Islet precursor cell (in vitro differentiated cells): Measurements from ENCODE around the gene ITGB1.
"Not testable (repeated sequence)": the region's sequence is repeated elsewhere in the genome, so short reads cannot be mapped to it uniquely, and the experiment has no call there.

Experiments
- DNase-seq: peaks from one replicate; pipeline ENCODE4 v3.0.0-alpha.2; 2018

Gene ITGB1

GRCh38 chr10:32980242-32980557 is 22.2 kb upstream of the ITGB1 start:
- DNase-seq = no peak

GRCh38 chr10:32979719-32980118 is 21.7 kb upstream of the ITGB1 start:
- DNase-seq = not testable (repeated sequence)

- no peak for DNase-seq
Observed at GRCh38 chr10:32979041-32979440, 21.0 kb upstream of the ITGB1 start.

GRCh38 chr10:32977846-32978809 is 20.1 kb upstream of the ITGB1 start:
- not testable (repeated sequence) for DNase-seq

GRCh38 chr10:32976338-32976737 is 18.3 kb upstream of the ITGB1 start:
- DNase-seq = no peak

GRCh38 chr10:32972929-32973328 is 14.9 kb upstream of the ITGB1 start:
- no peak for DNase-seq

GRCh38 chr10:32972460-32972859 is 14.4 kb upstream of the ITGB1 start:
- DNase-seq = no peak

GRCh38 chr10:32971536-32972091 is 13.6 kb upstream of the ITGB1 start:
- DNase-seq = peak; percentile 87

GRCh38 chr10:32970910-32971309 is 12.9 kb upstream of the ITGB1 start:
- no peak for DNase-seq

- no peak for DNase-seq
Observed at GRCh38 chr10:32964270-32964669, 6.2 kb upstream of the ITGB1 start.

GRCh38 chr10:32963096-32963495 is 5.1 kb upstream of the ITGB1 start:
- DNase-seq = no peak

- no peak for DNase-seq
Observed at GRCh38 chr10:32962521-32962920, 4.5 kb upstream of the ITGB1 start.

- peak; percentile 76 for DNase-seq
Observed at GRCh38 chr10:32961895-32962369, 3.9 kb upstream of the ITGB1 start.

- no peak for DNase-seq
Observed at GRCh38 chr10:32961343-32961894, 3.4 kb upstream of the ITGB1 start.

- no peak for DNase-seq
Observed at GRCh38 chr10:32960022-32960421, 2.0 kb upstream of the ITGB1 start.

GRCh38 chr10:32959006-32959920 is 1.2 kb upstream of the ITGB1 start:
- DNase-seq = no peak

- DNase-seq = no peak
Observed at GRCh38 chr10:32957341-32958084, 517 bp downstream of the ITGB1 start.

GRCh38 chr10:32956365-32957197 is 1.4 kb downstream of the ITGB1 start:
- DNase-seq = no peak

- no peak for DNase-seq
Observed at GRCh38 chr10:32955790-32956189, 2.2 kb downstream of the ITGB1 start.

- DNase-seq = no peak
Observed at GRCh38 chr10:32955299-32955772, 2.7 kb downstream of the ITGB1 start.
